Astrocyte (in vitro differentiated cells and primary cell): ENCODE data around the gene MYPOP. TPM values are rescaled to one million over a fixed set of nuclear protein-coding genes. Genes with fewer than 3 reads are reported as not detected.

Experiments used
- DNase-seq: peaks from one replicate; pipeline ENCODE4 v3.0.0-alpha.2; 2010; ENCODE audit warnings: low read depth
- FAIRE-seq: peaks from 2 replicates; lab custom pipeline; 2011; peaks lifted over from hg19 to GRCh38; lab: Jason Lieb, UNC
- H2AFZ ChIP-seq: 2 replicates; pipeline ENCODE4 v1.6.0; 2012; ENCODE audit warnings: low read depth, low read length, inconsistent platforms
- H3K27ac ChIP-seq: 2 replicates; pipeline ENCODE4 v1.5.1; 2011; ENCODE audit warnings: low read depth, low read length, inconsistent platforms
- H3K27me3 ChIP-seq: 2 replicates; pipeline ENCODE4 v1.6.0; 2011; ENCODE audit warnings: low read length, inconsistent platforms; ENCODE audit not compliant: insufficient read depth
- H3K36me3 ChIP-seq: 2 replicates; pipeline ENCODE4 v1.5.1; 2011; ENCODE audit warnings: low read length, inconsistent platforms; ENCODE audit not compliant: insufficient read depth
- H3K4me1 ChIP-seq: 2 replicates; pipeline ENCODE4 v1.5.1; 2011; ENCODE audit warnings: low read length, inconsistent platforms; ENCODE audit not compliant: insufficient read depth
- H3K4me2 ChIP-seq: 2 replicates; pipeline ENCODE4 v1.6.0; 2012; ENCODE audit warnings: low read length, inconsistent platforms
- H3K4me3 ChIP-seq: 2 replicates; pipeline ENCODE4 v1.5.1; 2011; ENCODE audit warnings: low read depth, mild to moderate bottlenecking, low read length, inconsistent platforms; ENCODE audit not compliant: insufficient read depth
- H3K79me2 ChIP-seq: 2 replicates; pipeline ENCODE4 v1.6.0; 2012; ENCODE audit warnings: mild to moderate bottlenecking, low read length, inconsistent platforms; ENCODE audit not compliant: insufficient read depth
- H3K9ac ChIP-seq: 2 replicates; pipeline ENCODE4 v1.6.0; 2012; ENCODE audit warnings: mild to moderate bottlenecking, low read length, inconsistent platforms
- H3K9me3 ChIP-seq: 2 replicates; pipeline ENCODE4 v1.5.1; 2012; ENCODE audit warnings: low read depth, mild to moderate bottlenecking, low read length, inconsistent platforms; ENCODE audit not compliant: insufficient read depth
- H4K20me1 ChIP-seq: 2 replicates; pipeline ENCODE4 v1.6.0; 2012; ENCODE audit warnings: low read length, inconsistent platforms; ENCODE audit not compliant: insufficient read depth
- H3K27ac Mint-ChIP-seq: one replicate; pipeline ENCODE4 v1.8.0; 2021; ENCODE audit warnings: mild to moderate bottlenecking, mixed read lengths; ENCODE audit not compliant: unreplicated experiment
- H3K27me3 Mint-ChIP-seq: one replicate; pipeline ENCODE4 v1.8.0; 2021; ENCODE audit warnings: low read depth, mixed read lengths; ENCODE audit not compliant: unreplicated experiment
- H3K36me3 Mint-ChIP-seq: one replicate; pipeline ENCODE4 v1.8.0; 2021; ENCODE audit warnings: low read depth, mixed read lengths; ENCODE audit not compliant: unreplicated experiment
- H3K4me1 Mint-ChIP-seq: one replicate; pipeline ENCODE4 v1.8.0; 2021; ENCODE audit warnings: low read depth, mixed read lengths; ENCODE audit not compliant: unreplicated experiment
- H3K4me3 Mint-ChIP-seq: one replicate; pipeline ENCODE4 v1.8.0; 2021; ENCODE audit warnings: mild to moderate bottlenecking, moderate library complexity, mixed read lengths; ENCODE audit not compliant: unreplicated experiment
- H3K9me3 Mint-ChIP-seq: one replicate; pipeline ENCODE4 v1.8.0; 2021; ENCODE audit warnings: mild to moderate bottlenecking, mixed read lengths; ENCODE audit not compliant: unreplicated experiment
- CTCF ChIP-seq: IDR thresholded peaks from 2 replicates; pipeline ENCODE4 v1.5.1; 2011; ENCODE audit warnings: low read depth, mild to moderate bottlenecking, inconsistent platforms, low read length, moderate library complexity; ENCODE audit not compliant: insufficient read depth
- EZH2 ChIP-seq: IDR thresholded peaks from 2 replicates; pipeline ENCODE4 v1.6.1; 2012; ENCODE audit warnings: mild to moderate bottlenecking, low read length, inconsistent platforms; ENCODE audit not compliant: insufficient read depth
- total RNA-seq: library from RNA; stranded (reverse); gene quantifications from 2 replicates; pipeline ENCODE4 v1.2.1, GENCODE V29; 2021

Gene MYPOP
- total RNA-seq, 1 donor from 2014 or later: 11.0 TPM

GRCh38 chr19:45883586-45883880, 18.9 kb downstream of the MYPOP start:
- no peak overlapping the region for H3K27ac Mint-ChIP-seq
- Histone ChIP-seq H2AFZ (no peak overlapping the region), H3K27me3 (no peaks in the 10 kb centered on the region), H3K9ac (no peak overlapping the region), H3K4me1 (peaks cover 24% of the 10 kb centered on the region), H3K79me2 (peaks cover 24% of the 10 kb centered on the region), H3K4me3 (no peak overlapping the region), H4K20me1 (peaks cover 33% of the 10 kb centered on the region), H3K27ac (no peak overlapping the region), H3K9me3 (no peaks in the 10 kb centered on the region), H3K36me3 (no peaks in the 10 kb centered on the region), H3K4me2 (peak overlapping the region; percentile 81)
- H3K36me3 Mint-ChIP-seq: peaks cover 2% of the 10 kb centered on the region
- H3K27me3 Mint-ChIP-seq: peaks cover 2% of the 10 kb centered on the region
- no peak for TF ChIP-seq CTCF
- no peak for TF ChIP-seq EZH2
- H3K9me3 Mint-ChIP-seq: no peaks in the 10 kb centered on the region
- H3K4me3 Mint-ChIP-seq: peak overlapping the region; percentile 78
- DNase-seq (no peak), FAIRE-seq (no peak)
- H3K4me1 Mint-ChIP-seq: peaks cover 15% of the 10 kb centered on the region

- H3K27ac Mint-ChIP-seq: peak overlapping the region; percentile 63
- TF ChIP-seq CTCF (peak; percentile 89), EZH2 (no peak)
These were observed 19.5 kb downstream of the MYPOP start for GRCh38 chr19:45882652-45883585.

More at GRCh38 chr19:45882652-45883585, 19.5 kb downstream of the MYPOP start:
- DNase-seq: peak; percentile 59
- FAIRE-seq: no peak
- H3K4me1 Mint-ChIP-seq: peaks cover 17% of the 10 kb centered on the region
- H3K27me3 ChIP-seq: no peaks in the 10 kb centered on the region
- no peaks in the 10 kb centered on the region for H3K9me3 Mint-ChIP-seq
- H3K4me3 ChIP-seq: peak overlapping the region; percentile 8
- no peaks in the 10 kb centered on the region for H3K36me3 ChIP-seq
- H4K20me1 ChIP-seq: peaks cover 33% of the 10 kb centered on the region
- H3K27ac ChIP-seq: no peak overlapping the region
- peak overlapping the region; percentile 78 for H3K4me3 Mint-ChIP-seq
- peaks cover 2% of the 10 kb centered on the region for H3K27me3 Mint-ChIP-seq
- H3K9ac ChIP-seq: no peak overlapping the region
- H3K79me2 ChIP-seq: peaks cover 24% of the 10 kb centered on the region
- H3K36me3 Mint-ChIP-seq: peaks cover 2% of the 10 kb centered on the region
- no peak overlapping the region for H2AFZ ChIP-seq
- H3K4me1 ChIP-seq: peaks cover 24% of the 10 kb centered on the region
- no peaks in the 10 kb centered on the region for H3K9me3 ChIP-seq
- peak overlapping the region; percentile 81 for H3K4me2 ChIP-seq
